ENCODE data around the gene DSCAML1.
A peak's percentile ranks its signal among the peaks of the same experiment; 100 is the strongest.

DNA sequence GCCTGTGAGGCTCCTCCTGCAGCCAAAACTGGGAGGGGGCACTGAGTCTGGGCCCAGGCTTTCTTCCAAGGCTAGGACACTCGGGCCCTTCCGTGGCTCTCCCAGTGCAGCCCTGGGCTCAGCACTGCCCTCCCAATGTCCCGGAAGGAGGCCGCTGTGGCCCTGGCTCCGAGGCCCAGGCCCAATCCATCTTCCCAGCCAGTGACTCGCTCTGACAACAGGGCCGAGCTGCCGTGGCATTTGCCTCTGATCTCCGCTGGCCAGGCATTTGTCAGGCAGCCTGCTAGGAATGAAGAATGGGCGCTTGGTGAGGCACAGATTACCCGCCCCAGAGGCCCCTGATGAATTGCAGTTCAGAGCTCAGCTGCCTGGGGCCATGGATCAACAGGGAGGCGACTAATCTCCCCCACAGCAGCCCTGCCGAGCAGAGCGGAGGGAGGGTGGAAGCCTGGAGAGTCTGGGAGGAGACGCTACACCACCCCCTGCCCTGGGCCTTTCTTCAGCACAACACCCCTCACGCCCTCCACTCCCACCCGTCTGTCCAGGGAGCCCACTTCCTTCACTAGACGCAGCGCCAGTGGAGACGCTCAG lies 19.2 kb upstream of the DSCAML1 start:
- TF ChIP-seq, protein P1, sequence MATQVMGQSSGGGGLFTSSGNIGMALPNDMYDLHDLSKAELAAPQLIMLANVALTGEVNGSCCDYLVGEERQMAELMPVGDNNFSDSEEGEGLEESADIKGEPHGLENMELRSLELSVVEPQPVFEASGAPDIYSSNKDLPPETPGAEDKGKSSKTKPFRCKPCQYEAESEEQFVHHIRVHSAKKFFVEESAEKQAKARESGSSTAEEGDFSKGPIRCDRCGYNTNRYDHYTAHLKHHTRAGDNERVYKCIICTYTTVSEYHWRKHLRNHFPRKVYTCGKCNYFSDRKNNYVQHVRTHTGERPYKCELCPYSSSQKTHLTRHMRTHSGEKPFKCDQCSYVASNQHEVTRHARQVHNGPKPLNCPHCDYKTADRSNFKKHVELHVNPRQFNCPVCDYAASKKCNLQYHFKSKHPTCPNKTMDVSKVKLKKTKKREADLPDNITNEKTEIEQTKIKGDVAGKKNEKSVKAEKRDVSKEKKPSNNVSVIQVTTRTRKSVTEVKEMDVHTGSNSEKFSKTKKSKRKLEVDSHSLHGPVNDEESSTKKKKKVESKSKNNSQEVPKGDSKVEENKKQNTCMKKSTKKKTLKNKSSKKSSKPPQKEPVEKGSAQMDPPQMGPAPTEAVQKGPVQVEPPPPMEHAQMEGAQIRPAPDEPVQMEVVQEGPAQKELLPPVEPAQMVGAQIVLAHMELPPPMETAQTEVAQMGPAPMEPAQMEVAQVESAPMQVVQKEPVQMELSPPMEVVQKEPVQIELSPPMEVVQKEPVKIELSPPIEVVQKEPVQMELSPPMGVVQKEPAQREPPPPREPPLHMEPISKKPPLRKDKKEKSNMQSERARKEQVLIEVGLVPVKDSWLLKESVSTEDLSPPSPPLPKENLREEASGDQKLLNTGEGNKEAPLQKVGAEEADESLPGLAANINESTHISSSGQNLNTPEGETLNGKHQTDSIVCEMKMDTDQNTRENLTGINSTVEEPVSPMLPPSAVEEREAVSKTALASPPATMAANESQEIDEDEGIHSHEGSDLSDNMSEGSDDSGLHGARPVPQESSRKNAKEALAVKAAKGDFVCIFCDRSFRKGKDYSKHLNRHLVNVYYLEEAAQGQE (IDR thresholded peaks at IDR 0.05; ENCODE audit: low read depth), result no peak
- no peak for TF ChIP-seq ZNF274 (IDR thresholded peaks at IDR 0.05; ENCODE audit: low read depth, low read length)
- TF ChIP-seq YY1 (IDR thresholded peaks at IDR 0.05; ENCODE audit: extremely low read depth, insufficient replicate concordance, low read depth, low read length), result no peak
- TF ChIP-seq, protein P2, sequence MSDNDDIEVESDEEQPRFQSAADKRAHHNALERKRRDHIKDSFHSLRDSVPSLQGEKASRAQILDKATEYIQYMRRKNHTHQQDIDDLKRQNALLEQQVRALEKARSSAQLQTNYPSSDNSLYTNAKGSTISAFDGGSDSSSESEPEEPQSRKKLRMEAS (IDR thresholded peaks at IDR 0.05), result no peak
- TF ChIP-seq, protein P3, sequence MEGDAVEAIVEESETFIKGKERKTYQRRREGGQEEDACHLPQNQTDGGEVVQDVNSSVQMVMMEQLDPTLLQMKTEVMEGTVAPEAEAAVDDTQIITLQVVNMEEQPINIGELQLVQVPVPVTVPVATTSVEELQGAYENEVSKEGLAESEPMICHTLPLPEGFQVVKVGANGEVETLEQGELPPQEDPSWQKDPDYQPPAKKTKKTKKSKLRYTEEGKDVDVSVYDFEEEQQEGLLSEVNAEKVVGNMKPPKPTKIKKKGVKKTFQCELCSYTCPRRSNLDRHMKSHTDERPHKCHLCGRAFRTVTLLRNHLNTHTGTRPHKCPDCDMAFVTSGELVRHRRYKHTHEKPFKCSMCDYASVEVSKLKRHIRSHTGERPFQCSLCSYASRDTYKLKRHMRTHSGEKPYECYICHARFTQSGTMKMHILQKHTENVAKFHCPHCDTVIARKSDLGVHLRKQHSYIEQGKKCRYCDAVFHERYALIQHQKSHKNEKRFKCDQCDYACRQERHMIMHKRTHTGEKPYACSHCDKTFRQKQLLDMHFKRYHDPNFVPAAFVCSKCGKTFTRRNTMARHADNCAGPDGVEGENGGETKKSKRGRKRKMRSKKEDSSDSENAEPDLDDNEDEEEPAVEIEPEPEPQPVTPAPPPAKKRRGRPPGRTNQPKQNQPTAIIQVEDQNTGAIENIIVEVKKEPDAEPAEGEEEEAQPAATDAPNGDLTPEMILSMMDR (IDR thresholded peaks at IDR 0.05 in 2 of 3, conservative IDR thresholded peaks at IDR 0.05 in 1 of 3; ENCODE audit: borderline replicate concordance in 1 of 3, insufficient read depth in 1 of 3, low read depth in 2 of 3, low read length in 2 of 3), result no peak
- no peak for TF ChIP-seq EZH2 (IDR thresholded peaks at IDR 0.05)
- no peak for TF ChIP-seq RAD21 (IDR thresholded peaks at IDR 0.05; ENCODE audit: low read depth)
- TF ChIP-seq, protein P4, sequence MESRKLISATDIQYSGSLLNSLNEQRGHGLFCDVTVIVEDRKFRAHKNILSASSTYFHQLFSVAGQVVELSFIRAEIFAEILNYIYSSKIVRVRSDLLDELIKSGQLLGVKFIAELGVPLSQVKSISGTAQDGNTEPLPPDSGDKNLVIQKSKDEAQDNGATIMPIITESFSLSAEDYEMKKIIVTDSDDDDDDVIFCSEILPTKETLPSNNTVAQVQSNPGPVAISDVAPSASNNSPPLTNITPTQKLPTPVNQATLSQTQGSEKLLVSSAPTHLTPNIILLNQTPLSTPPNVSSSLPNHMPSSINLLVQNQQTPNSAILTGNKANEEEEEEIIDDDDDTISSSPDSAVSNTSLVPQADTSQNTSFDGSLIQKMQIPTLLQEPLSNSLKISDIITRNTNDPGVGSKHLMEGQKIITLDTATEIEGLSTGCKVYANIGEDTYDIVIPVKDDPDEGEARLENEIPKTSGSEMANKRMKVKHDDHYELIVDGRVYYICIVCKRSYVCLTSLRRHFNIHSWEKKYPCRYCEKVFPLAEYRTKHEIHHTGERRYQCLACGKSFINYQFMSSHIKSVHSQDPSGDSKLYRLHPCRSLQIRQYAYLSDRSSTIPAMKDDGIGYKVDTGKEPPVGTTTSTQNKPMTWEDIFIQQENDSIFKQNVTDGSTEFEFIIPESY (IDR thresholded peaks at IDR 0.05; ENCODE audit: extremely low read depth, insufficient replicate concordance, low read length), result no peak
- no peak for TF ChIP-seq POLR2AphosphoS5 (IDR thresholded peaks at IDR 0.05; ENCODE audit: low read depth, low read length)
- TF ChIP-seq EGR1 (IDR thresholded peaks at IDR 0.05; ENCODE audit: low read depth), result no peak
- TF ChIP-seq POLR2A (IDR thresholded peaks at IDR 0.05; ENCODE audit: borderline replicate concordance, extremely low read depth, insufficient read depth, insufficient read length), result no peak
- no peak for TF ChIP-seq CEBPB (IDR thresholded peaks at IDR 0.05; ENCODE audit: low read depth)
- no peak for TF ChIP-seq JUND (IDR thresholded peaks at IDR 0.05)
- 0 out of 2 replicates have a peak, but pooled peaks have one; percentile 18 for TF ChIP-seq ZFX (IDR thresholded peaks at IDR 0.05)

Measured in HCT116 (cell line).